ENCODE data around the gene STUB1. TPM values are rescaled to one million over a fixed set of nuclear protein-coding genes. Genes with fewer than 3 reads are reported as not detected.

The STUB1 gene
- total and polyA plus RNA-seq, 2 of the 8 experiments (the other 6 are each of a cell fraction or from before 2014, with no cell fraction given), result 89.9 to 103 TPM

DNA sequence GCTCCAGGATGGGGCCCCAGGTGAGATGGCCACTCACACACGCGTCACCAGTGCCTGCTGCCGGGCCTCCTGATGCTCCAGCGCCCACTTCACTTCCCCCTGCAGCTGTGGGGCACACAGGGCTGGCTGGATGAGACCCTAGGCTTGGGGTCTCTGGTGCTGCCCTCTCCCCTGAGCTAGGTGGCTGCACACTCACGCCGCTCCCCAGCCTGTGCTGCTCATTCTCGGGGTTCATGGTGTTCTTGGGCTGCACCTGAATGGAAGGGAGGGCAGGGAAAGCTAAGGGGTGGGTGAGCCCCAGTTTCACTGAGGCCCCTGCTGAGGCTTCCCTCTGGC is 44.8 kb downstream of the STUB1 start:
- peaks cover 4 to 12% of the 10 kb centered on the region in 2 experiments for H4K20me1 ChIP-seq (replicated peaks in 1 of 2; ENCODE audit: control insufficient read depth in 1 of 2, insufficient read depth in 2 of 2, low read length in 2 of 2)
- H2BK12ac ChIP-seq (ENCODE audit: low read depth, low read length), result no peak overlapping the region
- H4K91ac ChIP-seq (replicated peaks; ENCODE audit: insufficient read length, low read length), result no peak overlapping the region
- H3K14ac ChIP-seq (ENCODE audit: insufficient read length), result no peak overlapping the region
- no peaks in the 10 kb centered on the region; a peak in 1 of 4 replicates for H3K9me3 ChIP-seq (ENCODE audit: insufficient read depth in 2 of 2, low read depth in 1 of 2, low read length in 1 of 2)
- ChIA-PET CTCF (ENCODE audit: partially characterized antibody) (interaction anchor here (0.5 to 35.8 kb wide), 4 partner anchors 8 to 76 kb away, joined by 3 to 977 read pairs (median 700); partner anchors contain the start of genes ANTKMT, CCDC78, CHTF18 and CIAO3), POLR2A (ENCODE audit: partially characterized antibody) (interaction anchor here (1.1 to 23.0 kb wide), 15 partner anchors 2 to 76 kb away, joined by 3 to 353 read pairs (median 7); partner anchors contain the start of genes ANTKMT, CCDC78, CHTF18 and CIAO3)
- H3K4me2 ChIP-seq (ENCODE audit: insufficient read depth in 1 of 2, low read depth in 2 of 2, low read length in 2 of 2), result no peak overlapping the region
- peaks cover 0 to 16% (median 5%) of the 10 kb centered on the region in 4 experiments; a peak in 4 of 7 replicates for H3K27me3 ChIP-seq (replicated peaks in 1 of 4; ENCODE audit: control insufficient read depth in 3 of 4, extremely low read depth in 1 of 4, insufficient read depth in 3 of 4, low read length in 3 of 4)
- H2BK15ac ChIP-seq (ENCODE audit: low read length), result no peak overlapping the region
- no peaks in the 10 kb centered on the region for H3K79me1 ChIP-seq (ENCODE audit: low read depth, low read length)
- H2AFZ ChIP-seq (ENCODE audit: low read length), result no peak overlapping the region
- H3K4me3 ChIP-seq (ENCODE audit: extremely low read depth in 1 of 4, insufficient read depth in 2 of 4, low read depth in 3 of 4, low read length in 4 of 4), result no peak overlapping the region
- H3K56ac ChIP-seq (replicated peaks; ENCODE audit: insufficient read length, low read depth, low read length), result no peak overlapping the region
- WGBS, 2 experiments (ENCODE audit: extremely low coverage in 1 of 2, insufficient coverage in 1 of 2, insufficient read length in 1 of 2, insufficient replicate concordance in 2 of 2, low coverage in 1 of 2, low lambda C conversion rate in 2 of 2, missing lambda C conversion rate in 1 of 2), result 80% methylated on average over 7 of the region's 7 CpGs; no CpG with 5 or more reads in 1 of the 2 experiments
- H3K18ac ChIP-seq (ENCODE audit: extremely low read depth, low read length), result no peak overlapping the region
- peaks cover 27% of the 10 kb centered on the region; the same call in 1 of the 2 replicates for H3K23me2 ChIP-seq (ENCODE audit: low read depth, low read length)
- no peak overlapping the region for H4K8ac ChIP-seq (ENCODE audit: extremely low read depth, insufficient read depth, low read length)
- no peak overlapping the region for H3K9ac ChIP-seq (replicated peaks in 1 of 4; ENCODE audit: extremely low read depth in 1 of 4, low read depth in 3 of 4, low read length in 3 of 4)
- FAIRE-seq (no peak), DNase-seq (ENCODE audit: low read depth in 1 of 2, low spot score in 2 of 2) (peak in 1 of 2 experiments; percentile 39)
- no peak overlapping the region for H4K5ac ChIP-seq (ENCODE audit: insufficient read length, low read depth, low read length)
- H3K79me2 ChIP-seq (ENCODE audit: control insufficient read depth in 1 of 2, insufficient read depth in 2 of 2, low read length in 2 of 2), result no peaks in the 10 kb centered on the region
- no peak overlapping the region for H2BK5ac ChIP-seq (ENCODE audit: low read depth, low read length)
- H2BK120ac ChIP-seq (replicated peaks; ENCODE audit: low read depth, low read length), result no peak overlapping the region
- no peak overlapping the region for H3K4ac ChIP-seq (replicated peaks; ENCODE audit: insufficient read length, low read depth, low read length)
- TF ChIP-seq CEBPB (IDR thresholded peaks at IDR 0.05; ENCODE audit: low read depth, low read length) (no peak), FOSL1 (IDR thresholded peaks at IDR 0.05; ENCODE audit: insufficient read depth, low read depth, low read length) (no peak)
- peaks cover 0 to 18% (median 11%) of the 10 kb centered on the region in 4 experiments; a peak in 5 of 7 replicates for H3K4me1 ChIP-seq (replicated peaks in 1 of 4; ENCODE audit: control insufficient read depth in 3 of 4, insufficient read depth in 4 of 4, low read length in 3 of 4)
- peaks cover 0 to 6% (median 0%) of the 10 kb centered on the region in 4 experiments; a peak in 1 of 8 replicates for H3K36me3 ChIP-seq (ENCODE audit: control insufficient read depth in 2 of 4, insufficient read depth in 4 of 4, low read length in 3 of 4)
- no peak overlapping the region for H2BK20ac ChIP-seq (ENCODE audit: low read length)
- H3K23ac ChIP-seq (ENCODE audit: insufficient read length), result no peak overlapping the region
- no peak overlapping the region for H2AK5ac ChIP-seq (ENCODE audit: low read depth, low read length)
- H3K27ac ChIP-seq (ENCODE audit: low read depth, low read length), result no peak overlapping the region
